Measurements from ENCODE around the gene MYADM. TPM values are rescaled to one million over a fixed set of nuclear protein-coding genes. Genes with fewer than 3 reads are reported as not detected.
"Not testable (repeated sequence)": the region's sequence is repeated elsewhere in the genome, so short reads cannot be mapped to it uniquely, and the experiment has no call there.

The MYADM gene, protein sequence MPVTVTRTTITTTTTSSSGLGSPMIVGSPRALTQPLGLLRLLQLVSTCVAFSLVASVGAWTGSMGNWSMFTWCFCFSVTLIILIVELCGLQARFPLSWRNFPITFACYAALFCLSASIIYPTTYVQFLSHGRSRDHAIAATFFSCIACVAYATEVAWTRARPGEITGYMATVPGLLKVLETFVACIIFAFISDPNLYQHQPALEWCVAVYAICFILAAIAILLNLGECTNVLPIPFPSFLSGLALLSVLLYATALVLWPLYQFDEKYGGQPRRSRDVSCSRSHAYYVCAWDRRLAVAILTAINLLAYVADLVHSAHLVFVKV
- total RNA-seq: 10.1 and 26.4 TPM in 2 replicates

- peak; percentile 95 for DNase-seq (ENCODE audit: low read depth)
Observed at GRCh38 chr19:53867225-53868090, at the start of gene MYADM. Gene MYADM (plus strand): TSS chr19:53867883. CDS start chr19:53873530, 5,647 bp downstream.

DNA sequence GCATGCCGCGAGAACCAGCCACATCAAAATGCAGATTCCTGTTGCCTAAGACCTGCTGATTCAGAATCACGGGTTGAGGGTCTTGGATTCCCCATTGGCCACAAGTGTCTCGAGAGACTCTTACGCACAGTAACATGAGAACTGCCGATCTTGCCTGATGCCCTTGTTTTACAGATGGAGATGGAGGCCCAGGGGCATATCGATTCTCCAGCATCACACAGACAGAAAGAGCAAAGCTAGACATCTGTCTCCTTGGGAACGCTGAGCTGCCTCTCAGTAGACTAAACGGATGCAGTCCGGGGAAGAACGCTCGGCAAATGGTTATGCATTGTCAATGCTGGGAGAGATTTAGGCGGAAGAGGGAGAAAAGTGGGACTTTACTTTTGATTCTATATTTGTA lies 48.9 kb upstream of the MYADM start:
- DNase-seq (ENCODE audit: low read depth): no peak

GRCh38 chr19:53819861-53820260 lies 47.8 kb upstream of the MYADM start:
- no peak for DNase-seq (ENCODE audit: low read depth)

- DNase-seq (ENCODE audit: low read depth): no peak
Observed at GRCh38 chr19:53823380-53824120, 44.1 kb upstream of the MYADM start.

- DNase-seq (ENCODE audit: low read depth): no peak
Observed at GRCh38 chr19:53824134-53824611, 43.5 kb upstream of the MYADM start, which contains the start of gene NLRP12. Gene NLRP12 (minus strand): TSS chr19:53824314. CDS start chr19:53824174, 140 bp downstream.

DNA sequence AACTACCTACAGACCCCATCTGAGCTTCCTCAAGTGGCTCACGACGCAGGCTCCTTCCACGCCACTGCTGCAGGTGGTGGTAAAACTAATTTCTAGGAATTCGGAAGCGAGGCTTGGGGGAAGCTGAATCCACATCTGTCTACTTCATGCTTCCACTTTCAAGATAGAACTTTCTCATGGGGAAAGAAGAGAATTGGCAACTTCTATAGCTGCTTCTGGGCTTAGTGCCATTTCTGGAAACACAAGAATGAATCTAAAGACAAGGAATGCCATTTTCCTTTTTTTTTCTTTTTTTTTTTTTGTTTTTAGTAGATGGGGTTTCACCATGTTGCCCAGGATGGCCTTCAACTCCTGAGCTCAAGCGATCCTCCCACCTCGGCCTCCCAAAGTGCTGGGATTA lies 40.8 kb upstream of the MYADM start:
- DNase-seq (ENCODE audit: low read depth): no peak

DNA sequence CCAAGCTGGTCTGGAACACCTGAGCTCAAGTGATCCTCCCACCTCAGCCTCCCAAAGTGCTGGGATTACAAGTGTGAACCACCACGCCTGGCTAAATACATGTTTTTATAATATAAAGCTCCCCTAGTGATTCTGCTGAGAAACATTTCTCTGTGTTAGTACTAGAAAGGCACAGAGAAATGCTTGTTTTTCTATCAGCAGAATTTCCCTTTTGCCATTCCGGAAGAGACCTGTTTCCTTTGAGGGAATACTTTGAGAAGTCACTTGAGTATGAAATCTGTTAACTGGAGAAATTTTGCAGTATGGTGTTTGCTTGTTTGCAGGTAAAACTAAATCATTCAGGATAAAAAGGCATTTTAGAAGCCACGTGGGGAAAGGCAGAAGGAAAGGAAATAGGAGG lies 39.2 kb upstream of the MYADM start:
- DNase-seq (ENCODE audit: low read depth): no peak

- DNase-seq (ENCODE audit: low read depth): not testable (repeated sequence)
Observed at GRCh38 chr19:53832861-53833260, 34.8 kb upstream of the MYADM start.

GRCh38 chr19:53838446-53838845 lies 29.2 kb upstream of the MYADM start:
- not testable (repeated sequence) for DNase-seq (ENCODE audit: low read depth)

- DNase-seq (ENCODE audit: low read depth): not testable (repeated sequence)
Observed at GRCh38 chr19:53840241-53840640, 27.4 kb upstream of the MYADM start.

GRCh38 chr19:53840914-53841313 lies 26.8 kb upstream of the MYADM start:
- DNase-seq (ENCODE audit: low read depth): peak; percentile 56

- DNase-seq (ENCODE audit: low read depth): no peak
Observed at GRCh38 chr19:53844849-53845246, 22.8 kb upstream of the MYADM start.

- DNase-seq (ENCODE audit: low read depth): no peak
Observed at GRCh38 chr19:53847555-53847954, 20.1 kb upstream of the MYADM start.

DNA sequence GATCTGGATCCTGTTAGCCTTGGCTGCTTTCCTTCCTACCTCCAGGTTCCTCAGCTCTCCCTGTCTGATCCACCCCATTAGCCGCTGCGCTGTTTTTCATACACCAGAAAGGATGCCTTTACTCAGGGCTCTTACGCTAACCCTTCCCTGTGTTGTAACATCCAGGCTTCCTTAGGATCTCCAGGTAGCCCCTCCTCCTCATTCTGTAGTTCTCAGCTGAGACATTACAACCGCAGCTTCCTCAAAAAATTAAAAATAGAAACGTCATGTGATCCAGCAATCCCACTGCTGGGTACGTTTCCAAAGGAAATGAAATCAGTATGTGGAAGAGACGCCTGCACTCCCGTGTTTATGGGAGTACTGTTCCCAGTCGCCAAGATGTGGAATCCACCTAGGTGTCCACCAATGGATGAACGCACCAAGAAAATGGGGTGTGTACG lies 18.4 kb upstream of the MYADM start:
- DNase-seq (ENCODE audit: low read depth): no peak

- DNase-seq (ENCODE audit: low read depth): no peak
Observed at GRCh38 chr19:53853707-53854106, 14.0 kb upstream of the MYADM start.

DNA sequence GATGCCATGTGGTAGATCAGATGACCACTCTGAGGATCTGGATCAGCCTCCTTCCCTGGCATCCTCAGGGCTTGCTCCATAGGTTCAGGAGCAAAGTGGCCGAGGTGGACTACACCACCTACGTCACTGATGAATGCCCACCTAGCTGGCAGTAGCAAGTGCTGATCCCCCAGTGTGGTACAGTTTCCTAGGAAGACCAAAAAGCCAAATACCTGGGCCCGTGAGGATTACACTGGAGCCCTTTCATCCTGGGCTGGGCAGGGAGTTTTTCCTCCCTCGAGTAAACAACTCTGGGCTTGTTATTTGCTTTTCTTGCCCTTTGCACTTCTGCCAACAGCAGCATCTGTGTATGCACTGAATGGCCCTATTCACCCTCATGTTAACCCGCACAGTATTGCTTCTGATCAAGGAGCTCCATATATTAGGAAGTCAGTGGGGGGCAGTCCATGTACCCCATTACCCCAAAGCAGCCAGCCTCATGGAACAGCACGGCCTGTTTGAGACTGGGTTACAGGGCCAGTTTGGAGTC lies 3.3 kb upstream of the MYADM start:
- DNase-seq (ENCODE audit: low read depth): no peak

- DNase-seq (ENCODE audit: low read depth): no peak
Observed at GRCh38 chr19:53865523-53865917, 2.2 kb upstream of the MYADM start.

GRCh38 chr19:53865918-53866864 lies 1.5 kb upstream of the MYADM start:
- DNase-seq (ENCODE audit: low read depth): no peak

DNA sequence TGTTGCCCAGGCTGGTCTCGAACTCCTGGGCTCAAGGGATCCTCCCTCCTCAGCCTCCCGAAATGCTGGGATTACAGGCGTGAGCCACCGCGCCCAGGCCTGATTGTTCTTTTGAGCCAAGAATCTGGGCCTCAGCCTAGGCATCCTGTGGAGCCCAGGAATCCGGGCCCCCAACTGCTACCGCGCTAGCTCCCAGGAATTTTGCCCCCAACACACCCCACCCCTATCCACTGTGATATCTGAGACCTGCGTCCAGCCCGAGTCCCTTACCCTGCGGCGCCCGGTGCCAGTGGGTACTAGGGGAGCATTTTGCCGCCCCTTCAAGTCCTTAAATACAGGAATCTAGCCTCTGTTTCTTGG lies 838 bp upstream of the MYADM start:
- DNase-seq (ENCODE audit: low read depth): no peak

DNA sequence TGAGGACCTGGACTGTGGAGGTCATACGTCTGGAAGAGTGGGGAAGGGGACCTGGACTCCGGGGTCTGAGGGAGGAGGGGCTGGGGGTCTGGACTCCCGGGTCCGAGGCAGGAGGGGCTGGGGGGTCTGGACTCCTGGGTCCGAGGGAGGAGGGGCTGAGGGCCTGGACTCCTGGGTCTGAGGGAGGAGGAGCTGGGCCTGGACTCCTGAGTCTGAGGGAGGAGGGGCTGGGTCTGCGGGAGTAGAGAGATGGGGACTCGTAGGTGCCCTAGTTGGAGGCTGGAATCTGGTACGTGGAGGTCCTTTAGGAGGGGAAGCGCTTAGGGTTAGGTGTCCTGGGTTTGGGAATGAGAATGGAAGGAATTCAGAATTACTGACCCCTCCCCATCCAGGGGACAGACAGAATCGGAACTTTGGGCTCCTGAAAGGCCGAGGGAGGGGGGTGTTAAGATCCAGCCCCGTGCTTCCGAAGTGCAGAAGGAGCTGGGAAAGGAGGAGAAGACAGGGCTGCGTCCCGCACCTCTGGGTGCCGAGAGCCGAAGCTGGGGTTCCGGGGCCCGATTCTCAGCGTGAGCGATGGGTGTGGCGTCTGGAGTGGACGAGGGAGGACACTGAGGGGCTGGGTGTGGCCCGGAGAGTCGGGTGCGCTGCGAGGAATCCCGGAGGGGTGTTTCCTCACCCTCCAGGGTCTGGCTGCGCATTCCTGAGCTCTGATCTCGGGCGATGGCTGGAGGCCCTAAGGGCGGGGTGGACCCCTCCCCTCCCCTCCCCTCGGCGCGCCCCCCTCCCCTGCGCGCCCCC lies 608 bp downstream of the MYADM start:
- DNase-seq (ENCODE audit: low read depth): no peak

Data from renal cortical epithelial cell (primary cell).